ENCODE data around the gene LRGUK.

DNA sequence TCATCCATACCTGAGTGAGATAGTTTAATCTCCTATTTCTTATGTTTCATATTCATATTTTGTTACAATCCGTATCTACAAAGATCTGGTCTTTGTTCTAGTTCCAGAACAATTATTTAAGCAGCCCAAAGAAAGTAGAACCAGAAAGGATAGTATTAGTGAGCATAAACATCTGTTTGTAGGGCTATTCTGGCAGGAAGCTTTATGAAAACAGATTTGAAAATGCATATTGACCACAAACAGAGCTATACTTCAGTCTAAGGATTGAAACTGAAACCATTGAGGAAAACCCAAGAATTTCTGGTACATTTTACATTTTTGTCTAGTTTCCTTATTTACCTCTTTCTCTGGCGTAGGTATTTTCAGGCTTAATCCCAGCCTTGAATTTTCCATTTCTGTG is 28.1 kb downstream of the LRGUK start:
- TF ChIP-seq, protein P1, sequence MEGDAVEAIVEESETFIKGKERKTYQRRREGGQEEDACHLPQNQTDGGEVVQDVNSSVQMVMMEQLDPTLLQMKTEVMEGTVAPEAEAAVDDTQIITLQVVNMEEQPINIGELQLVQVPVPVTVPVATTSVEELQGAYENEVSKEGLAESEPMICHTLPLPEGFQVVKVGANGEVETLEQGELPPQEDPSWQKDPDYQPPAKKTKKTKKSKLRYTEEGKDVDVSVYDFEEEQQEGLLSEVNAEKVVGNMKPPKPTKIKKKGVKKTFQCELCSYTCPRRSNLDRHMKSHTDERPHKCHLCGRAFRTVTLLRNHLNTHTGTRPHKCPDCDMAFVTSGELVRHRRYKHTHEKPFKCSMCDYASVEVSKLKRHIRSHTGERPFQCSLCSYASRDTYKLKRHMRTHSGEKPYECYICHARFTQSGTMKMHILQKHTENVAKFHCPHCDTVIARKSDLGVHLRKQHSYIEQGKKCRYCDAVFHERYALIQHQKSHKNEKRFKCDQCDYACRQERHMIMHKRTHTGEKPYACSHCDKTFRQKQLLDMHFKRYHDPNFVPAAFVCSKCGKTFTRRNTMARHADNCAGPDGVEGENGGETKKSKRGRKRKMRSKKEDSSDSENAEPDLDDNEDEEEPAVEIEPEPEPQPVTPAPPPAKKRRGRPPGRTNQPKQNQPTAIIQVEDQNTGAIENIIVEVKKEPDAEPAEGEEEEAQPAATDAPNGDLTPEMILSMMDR (IDR thresholded peaks at IDR 0.05; ENCODE audit: control extremely low read depth in 1 of 3, insufficient read depth in 1 of 3, low read depth in 1 of 3, low read length in 3 of 3) = no peak
- TF ChIP-seq BACH1 (IDR thresholded peaks at IDR 0.05; ENCODE audit: low read length) (no peak), EZH2 (IDR thresholded peaks at IDR 0.05; ENCODE audit: low read depth, low read length, severe bottlenecking) (no peak), SP2 (IDR thresholded peaks at IDR 0.05; ENCODE audit: low read length) (no peak), TBP (IDR thresholded peaks at IDR 0.05; ENCODE audit: low read depth, low read length) (no peak), TAF1 (IDR thresholded peaks at IDR 0.05; ENCODE audit: low read depth, low read length) (no peak), POLR2A (IDR thresholded peaks at IDR 0.05; ENCODE audit: control extremely low read depth in 1 of 2, low read depth in 2 of 2, low read length in 2 of 2) (no peak), HDAC6 (IDR thresholded peaks at IDR 0.05; ENCODE audit: low read depth, low read length) (no peak), GABPA (IDR thresholded peaks at IDR 0.05; ENCODE audit: borderline replicate concordance, insufficient read depth, low read length) (no peak), SIN3A (conservative IDR thresholded peaks at IDR 0.05 in 1 of 2, IDR thresholded peaks at IDR 0.05 in 1 of 2; ENCODE audit: low read depth in 1 of 2, low read length in 2 of 2) (no peak)
- TF ChIP-seq, protein P2, sequence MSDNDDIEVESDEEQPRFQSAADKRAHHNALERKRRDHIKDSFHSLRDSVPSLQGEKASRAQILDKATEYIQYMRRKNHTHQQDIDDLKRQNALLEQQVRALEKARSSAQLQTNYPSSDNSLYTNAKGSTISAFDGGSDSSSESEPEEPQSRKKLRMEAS (IDR thresholded peaks at IDR 0.05) = no peak
